RWPE1 (cell line): Measurements from ENCODE around the gene AK6.

Experiments used
- CTCF ChIA-PET: fragments of 350-600 bp; sonication (Branson Sonifier 250); formaldehyde crosslinking; extraction: SDS; loops from one replicate; lab custom pipeline; 2021; lab: Yijun Ruan, JAX
- POLR2A ChIA-PET: fragments of 400-600 bp; formaldehyde crosslinking; extraction: SDS; loops from one replicate; lab custom pipeline; 2020; ENCODE audit warnings: antibody characterized with exemption; ENCODE audit not compliant: low non-redundant PET; lab: Yijun Ruan, JAX
- DNase-seq: peaks from one replicate; pipeline ENCODE4 v3.0.0; 2012; ENCODE audit warnings: low spot score
- H3K27ac ChIP-seq: fragments of 450-650 bp; 2 replicates; pipeline ENCODE4 v1.5.1; 2017
- TF ChIP-seq, protein P1 (sequence below): fragments of 450-650 bp; conservative IDR thresholded peaks from 2 replicates; pipeline ENCODE4 v1.5.1; 2017; ENCODE audit warnings: low read depth, mild to moderate bottlenecking

Gene AK6

DNA sequence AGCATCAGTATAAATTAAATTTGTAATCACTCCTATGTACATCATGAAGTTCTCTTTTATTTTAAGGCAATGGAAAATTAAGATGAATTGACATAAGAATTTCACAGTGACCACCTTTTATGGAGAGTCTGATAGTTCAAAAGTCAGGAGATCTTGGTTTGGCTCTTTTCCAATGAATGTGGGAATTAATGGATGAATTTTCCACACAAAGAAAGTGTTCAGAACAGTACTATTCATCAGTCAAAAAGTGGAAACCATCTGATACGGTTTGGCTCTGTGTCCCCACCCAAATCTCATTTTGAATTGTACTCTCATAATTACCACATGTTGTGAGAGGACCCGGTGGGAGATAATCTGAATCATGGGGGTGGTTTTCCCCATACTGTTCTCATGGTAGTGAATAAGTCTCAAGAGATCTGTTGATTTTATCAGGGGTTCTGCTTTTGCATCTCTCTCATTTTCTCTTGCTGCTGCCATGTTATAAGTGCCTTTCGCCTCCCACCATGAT lies 61.2 kb downstream of the AK6 start:
- ChIA-PET CTCF (interaction anchor here (0.6 kb wide), 1 partner anchor 420 kb away, joined by 5 read pairs; no protein-coding TSS in a partner anchor), POLR2A (no interaction called here)
- no peak for DNase-seq
- H3K27ac ChIP-seq, result no peak overlapping the region
- TF ChIP-seq, protein P1, sequence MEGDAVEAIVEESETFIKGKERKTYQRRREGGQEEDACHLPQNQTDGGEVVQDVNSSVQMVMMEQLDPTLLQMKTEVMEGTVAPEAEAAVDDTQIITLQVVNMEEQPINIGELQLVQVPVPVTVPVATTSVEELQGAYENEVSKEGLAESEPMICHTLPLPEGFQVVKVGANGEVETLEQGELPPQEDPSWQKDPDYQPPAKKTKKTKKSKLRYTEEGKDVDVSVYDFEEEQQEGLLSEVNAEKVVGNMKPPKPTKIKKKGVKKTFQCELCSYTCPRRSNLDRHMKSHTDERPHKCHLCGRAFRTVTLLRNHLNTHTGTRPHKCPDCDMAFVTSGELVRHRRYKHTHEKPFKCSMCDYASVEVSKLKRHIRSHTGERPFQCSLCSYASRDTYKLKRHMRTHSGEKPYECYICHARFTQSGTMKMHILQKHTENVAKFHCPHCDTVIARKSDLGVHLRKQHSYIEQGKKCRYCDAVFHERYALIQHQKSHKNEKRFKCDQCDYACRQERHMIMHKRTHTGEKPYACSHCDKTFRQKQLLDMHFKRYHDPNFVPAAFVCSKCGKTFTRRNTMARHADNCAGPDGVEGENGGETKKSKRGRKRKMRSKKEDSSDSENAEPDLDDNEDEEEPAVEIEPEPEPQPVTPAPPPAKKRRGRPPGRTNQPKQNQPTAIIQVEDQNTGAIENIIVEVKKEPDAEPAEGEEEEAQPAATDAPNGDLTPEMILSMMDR, result no peak

DNA sequence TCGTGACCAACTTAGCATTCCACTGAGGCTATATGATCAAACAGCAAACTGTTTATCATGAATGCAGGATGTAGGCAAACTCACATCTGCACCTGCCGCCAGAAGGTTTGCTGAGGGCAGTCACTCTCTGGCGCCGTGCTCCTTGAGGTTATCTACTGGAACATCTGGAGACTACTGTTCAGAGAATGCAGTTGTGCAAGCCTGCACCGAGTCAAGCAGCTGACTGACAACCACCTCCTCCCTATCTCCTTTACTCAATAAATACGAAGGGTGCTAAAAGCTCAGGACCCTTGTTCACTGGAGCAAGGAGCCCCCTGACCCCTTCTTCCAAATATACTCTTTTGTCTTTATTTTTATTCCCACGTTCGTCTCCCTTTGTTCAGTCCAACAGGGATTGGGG lies 63.8 kb downstream of the AK6 start:
- TF ChIP-seq, protein P1, result no peak
- CTCF ChIA-PET, result no interaction called here
- no peak overlapping the region for H3K27ac ChIP-seq
- POLR2A ChIA-PET, result no interaction called here
- no peak for DNase-seq
